T-cell (primary cell): ENCODE measurements around the gene TENT4B. TPM values are rescaled to one million over a fixed set of nuclear protein-coding genes. Genes with fewer than 3 reads are reported as not detected.
"Not testable (repeated sequence)": the region's sequence is repeated elsewhere in the genome, so short reads cannot be mapped to it uniquely, and the experiment has no call there.

ENCODE experiments used
- ATAC-seq, 4 experiments: fragments of 200-7000 bp in 3 of 4; fragments of 150-1000 bp in 1 of 4; cut with Tn5 transposase; replicated peaks in 1 of 4; 1 replicate in 3 of 4; 2 replicates in 1 of 4; pipeline ENCODE4 v1.10.0; 2021; ENCODE audit warnings: moderate library complexity in 3 of 4, mild to moderate bottlenecking in 2 of 4, moderate number of reproducible peaks in 1 of 4
- CTCF ChIA-PET, 2 donors: fragments of 300-600 bp; sonication (Branson Sonifier 250); formaldehyde crosslinking; loops; one replicate each; lab custom pipeline; 2022; ENCODE audit warnings: antibody characterized with exemption in 2 of 2; lab: Charles Lee
- POLR2A ChIA-PET, 2 donors: fragments of 300-600 bp; sonication (Branson Sonifier 250); formaldehyde crosslinking; loops; one replicate each; lab custom pipeline; 2022; ENCODE audit warnings: antibody characterized with exemption in 2 of 2; lab: Charles Lee
- DNase-seq, 35 experiments: peaks; one replicate each; pipeline versions ENCODE4 v3.0.0 to v3.0.0-alpha.2; 2013 to 2023
- H3K27ac ChIP-seq: one replicate; pipeline ENCODE4 v1.5.1; 2013; ENCODE audit warnings: low read length
- H3K27me3 ChIP-seq, 2 experiments: replicated peaks in 1 of 2; 1 replicate in 1 of 2; 2 replicates in 1 of 2; pipeline versions ENCODE4 v1.6.1 to v1.7.0; 2013; ENCODE audit warnings: low read length in 1 of 2, mixed read lengths in 1 of 2; ENCODE audit not compliant: control insufficient read depth in 2 of 2, insufficient read depth in 2 of 2; ENCODE audit errors: extremely low read depth in 1 of 2
- H3K36me3 ChIP-seq, 2 donors: 1 replicate in 1 of 2; 2 replicates in 1 of 2; pipeline versions ENCODE4 v1.6.1 to v1.7.0; 2013; ENCODE audit warnings: low read length in 1 of 2; ENCODE audit not compliant: control insufficient read depth in 2 of 2, insufficient read depth in 1 of 2; ENCODE audit errors: extremely low read depth in 1 of 2
- H3K4me1 ChIP-seq, 2 experiments: 1 replicate in 1 of 2; 2 replicates in 1 of 2; pipeline versions ENCODE4 v1.6.1 to v1.7.0; 2013; ENCODE audit warnings: low read length in 2 of 2, mixed read lengths in 1 of 2; ENCODE audit not compliant: insufficient read depth in 2 of 2, control insufficient read depth in 1 of 2; ENCODE audit errors: extremely low read depth in 1 of 2
- H3K4me3 ChIP-seq, 2 donors: 1 replicate in 1 of 2; 2 replicates in 1 of 2; pipeline versions ENCODE4 v1.5.1 to v1.7.0; 2013; ENCODE audit warnings: mild to moderate bottlenecking in 2 of 2, low read length in 1 of 2, moderate library complexity in 1 of 2; ENCODE audit not compliant: control insufficient read depth in 1 of 2; ENCODE audit errors: extremely low read depth in 1 of 2
- H3K9me3 ChIP-seq: 2 replicates; pipeline ENCODE4 v1.7.0; 2013
- H3K27ac Mint-ChIP-seq, 2 donors: one replicate each; pipeline ENCODE4 v1.8.0; 2020 to 2021; ENCODE audit warnings: mild to moderate bottlenecking in 2 of 2, mixed read lengths in 2 of 2
- H3K27me3 Mint-ChIP-seq, 2 donors: one replicate each; pipeline ENCODE4 v1.8.0; 2021 to 2022; ENCODE audit warnings: mixed read lengths in 2 of 2
- H3K36me3 Mint-ChIP-seq: one replicate; pipeline ENCODE4 v1.8.0; 2021; ENCODE audit warnings: mixed read lengths
- H3K4me1 Mint-ChIP-seq, 3 donors: one replicate each; pipeline ENCODE4 v1.8.0; 2020 to 2022; ENCODE audit warnings: mixed read lengths in 3 of 3, mild to moderate bottlenecking in 1 of 3
- H3K4me3 Mint-ChIP-seq, 3 donors: one replicate each; pipeline ENCODE4 v1.8.0; 2020 to 2022; ENCODE audit warnings: mild to moderate bottlenecking in 3 of 3, mixed read lengths in 3 of 3, moderate library complexity in 3 of 3
- H3K9me3 Mint-ChIP-seq, 3 donors: one replicate each; pipeline ENCODE4 v1.8.0; 2020 to 2022; ENCODE audit warnings: mixed read lengths in 3 of 3
- WGBS: methylation state at CpG from one replicate; pipeline ENCODE4 v1.1.5; 2013; ENCODE audit warnings: missing lambda C conversion rate; ENCODE audit not compliant: insufficient coverage; 5-methylcytosine and 5-hydroxymethylcytosine counted together
- total RNA-seq, 35 experiments: library from RNA in 6 of 35; stranded (reverse) in 6 of 35; fragments of 120-200 nt in 1 of 35; gene quantifications; one replicate each; pipeline versions ENCODE4 v1.2.1 to v1.2.4 and lab custom pipeline; 2013 to 2026

Gene TENT4B
- total RNA-seq, 5 donors from 2014 or later (not counting 1 experiment from before 2014, with no cell fraction given): 20.2 to 31.9 (median 20.9) TPM

GRCh38 chr16:50121721-50122445, 31.2 kb upstream of the TENT4B start:
- Mint-ChIP-seq H3K4me1 (peaks cover 13 to 22% (median 14%) of the 10 kb centered on the region in 3 donors), H3K4me3 (peak overlapping the region in 1 of 3 donors; percentile 12), H3K27ac (peak overlapping the region; percentile 28 to 71), H3K27me3 (no peaks in the 10 kb centered on the region), H3K36me3 (no peaks in the 10 kb centered on the region), H3K9me3 (peaks cover 0 to 4% (median 0%) of the 10 kb centered on the region in 3 donors)
- ChIA-PET CTCF (interaction anchor here (0.6 to 1.4 kb wide), 5 partner anchors 89 to 233 kb away, joined by 3 to 4 read pairs (median 3); no protein-coding TSS in a partner anchor), POLR2A (interaction anchor here in 1 of 2 donors (0.5 to 0.7 kb wide), 2 partner anchors 28 to 75 kb away, joined by 5 to 6 read pairs; no protein-coding TSS in a partner anchor)
- H3K27ac ChIP-seq: no peak overlapping the region
- ATAC-seq (peak; percentile 57 to 98 (median 76)), DNase-seq (peak in 34 of 35 experiments; percentile 5 to 79 (median 53))
- no peaks in the 10 kb centered on the region for H3K36me3 ChIP-seq
- H3K9me3 ChIP-seq: no peaks in the 10 kb centered on the region
- H3K4me1 ChIP-seq: peaks cover 8 to 11% of the 10 kb centered on the region in 2 experiments
- no peaks in the 10 kb centered on the region for H3K27me3 ChIP-seq
- no peak overlapping the region for H3K4me3 ChIP-seq
- 47% methylated on average over 9 of the region's 14 CpGs for WGBS

- no peaks in the 10 kb centered on the region for H3K27me3 ChIP-seq
- CTCF ChIA-PET: no interaction called here
- Mint-ChIP-seq H3K27ac (no peak overlapping the region), H3K4me1 (peaks cover 13 to 22% (median 14%) of the 10 kb centered on the region in 3 donors), H3K36me3 (no peaks in the 10 kb centered on the region), H3K4me3 (no peak overlapping the region), H3K9me3 (peaks cover 0 to 4% (median 0%) of the 10 kb centered on the region in 3 donors), H3K27me3 (no peaks in the 10 kb centered on the region)
- H3K4me1 ChIP-seq: peaks cover 8 to 11% of the 10 kb centered on the region in 2 experiments
- ATAC-seq (no peak), DNase-seq (no peak)
- H3K4me3 ChIP-seq: no peak overlapping the region
- POLR2A ChIA-PET: no interaction called here
- no peak overlapping the region for H3K27ac ChIP-seq
- H3K36me3 ChIP-seq: no peaks in the 10 kb centered on the region
- WGBS: no CpG with 5 or more reads among the region's 1 CpG
- no peaks in the 10 kb centered on the region for H3K9me3 ChIP-seq
Observed at GRCh38 chr16:50123417-50123816, 29.7 kb upstream of the TENT4B start.

GRCh38 chr16:50124769-50125168, 28.3 kb upstream of the TENT4B start:
- no peak overlapping the region for H3K4me3 Mint-ChIP-seq
- no peaks in the 10 kb centered on the region for H3K27me3 ChIP-seq
- no peaks in the 10 kb centered on the region for H3K9me3 ChIP-seq
- ChIA-PET CTCF (interaction anchor here in 1 of 2 donors (0.7 kb wide), 1 partner anchor 298 kb away, joined by 3 read pairs; no protein-coding TSS in a partner anchor), POLR2A (interaction anchor here in 1 of 2 donors (0.5 kb wide), 1 partner anchor 473 kb away, joined by 4 read pairs; no protein-coding TSS in a partner anchor)
- H3K36me3 Mint-ChIP-seq: no peaks in the 10 kb centered on the region
- H3K9me3 Mint-ChIP-seq: peaks cover 0 to 4% (median 0%) of the 10 kb centered on the region in 3 donors
- H3K4me3 ChIP-seq: no peak overlapping the region
- H3K4me1 ChIP-seq: peaks cover 8 to 11% of the 10 kb centered on the region in 2 experiments
- no peaks in the 10 kb centered on the region for H3K27me3 Mint-ChIP-seq
- no peak for ATAC-seq
- H3K36me3 ChIP-seq: no peaks in the 10 kb centered on the region
- H3K27ac ChIP-seq: no peak overlapping the region
- WGBS: 90% methylated on average over 2 of the region's 2 CpGs
- H3K27ac Mint-ChIP-seq: no peak overlapping the region
- peaks cover 13 to 14% (median 13%) of the 10 kb centered on the region in 3 donors for H3K4me1 Mint-ChIP-seq
- DNase-seq: no peak

- Histone ChIP-seq H3K4me3 (no peak overlapping the region), H3K36me3 (no peaks in the 10 kb centered on the region), H3K27ac (no peak overlapping the region), H3K27me3 (no peaks in the 10 kb centered on the region), H3K9me3 (no peaks in the 10 kb centered on the region), H3K4me1 (peaks cover 5 to 10% of the 10 kb centered on the region in 2 experiments)
- no peaks in the 10 kb centered on the region for H3K27me3 Mint-ChIP-seq
- 83% methylated on average over 2 of the region's 4 CpGs for WGBS
- H3K9me3 Mint-ChIP-seq: peaks cover 0 to 4% (median 0%) of the 10 kb centered on the region in 3 donors
- no peak for DNase-seq
- no peaks in the 10 kb centered on the region for H3K36me3 Mint-ChIP-seq
- no peak overlapping the region for H3K27ac Mint-ChIP-seq
- no peak for ATAC-seq
- H3K4me1 Mint-ChIP-seq: peaks cover 11 to 13% (median 12%) of the 10 kb centered on the region in 3 donors
- POLR2A ChIA-PET: interaction anchor here in 1 of 2 donors (0.7 kb wide), 1 partner anchor 58 kb away, joined by 4 read pairs; no protein-coding TSS in a partner anchor
- CTCF ChIA-PET: no interaction called here
- H3K4me3 Mint-ChIP-seq: no peak overlapping the region
Observed at GRCh38 chr16:50126183-50126582, 26.9 kb upstream of the TENT4B start.

GRCh38 chr16:50132571-50132970, 20.5 kb upstream of the TENT4B start:
- not testable (repeated sequence) for H3K4me3 Mint-ChIP-seq, H3K27me3 Mint-ChIP-seq, H3K9me3 Mint-ChIP-seq, DNase-seq, H3K27ac Mint-ChIP-seq, H3K27ac ChIP-seq, H3K27me3 ChIP-seq, H3K4me1 Mint-ChIP-seq, ATAC-seq, H3K9me3 ChIP-seq, H3K4me1 ChIP-seq, H3K4me3 ChIP-seq, H3K36me3 Mint-ChIP-seq, H3K36me3 ChIP-seq
- POLR2A ChIA-PET: interaction anchor here in 1 of 2 donors (0.7 kb wide), 1 partner anchor 561 kb away, joined by 6 read pairs; no protein-coding TSS in a partner anchor
- 100% methylated on average over 4 of the region's 7 CpGs for WGBS
- CTCF ChIA-PET: interaction anchor here in 1 of 2 donors (1.2 kb wide), 1 partner anchor 50 kb away, joined by 3 read pairs; no protein-coding TSS in a partner anchor

GRCh38 chr16:50133214-50133613, 19.9 kb upstream of the TENT4B start:
- no peak overlapping the region for H3K4me3 Mint-ChIP-seq
- no peaks in the 10 kb centered on the region for H3K36me3 Mint-ChIP-seq
- Histone ChIP-seq H3K36me3 (no peaks in the 10 kb centered on the region), H3K4me1 (no peaks in the 10 kb centered on the region), H3K27me3 (no peaks in the 10 kb centered on the region), H3K9me3 (no peaks in the 10 kb centered on the region), H3K27ac (no peak overlapping the region), H3K4me3 (no peak overlapping the region)
- POLR2A ChIA-PET: interaction anchor here in 1 of 2 donors (0.7 kb wide), 1 partner anchor 560 kb away, joined by 6 read pairs; no protein-coding TSS in a partner anchor
- H3K9me3 Mint-ChIP-seq: no peaks in the 10 kb centered on the region
- CTCF ChIA-PET: interaction anchor here in 1 of 2 donors (0.9 to 1.2 kb wide), 2 partner anchors 49 to 78 kb away, joined by 3 read pairs; no protein-coding TSS in a partner anchor
- H3K27ac Mint-ChIP-seq: no peak overlapping the region
- no peak for ATAC-seq
- no CpG with 5 or more reads among the region's 2 CpGs for WGBS
- no peaks in the 10 kb centered on the region for H3K4me1 Mint-ChIP-seq
- peaks cover 0 to 3% of the 10 kb centered on the region in 2 donors for H3K27me3 Mint-ChIP-seq
- DNase-seq: no peak
